ENCODE data around the gene PCDH9. TPM values are rescaled to one million over a fixed set of nuclear protein-coding genes. Genes with fewer than 3 reads are reported as not detected.

PCDH9 gene
- total RNA-seq, 1 donor from 2014 or later = 0.40 TPM

- no peak for DNase-seq (ENCODE audit: low read depth)
- H3K4me3 ChIP-seq (ENCODE audit: low read depth, low read length) = no peak overlapping the region
- TF ChIP-seq CTCF (conservative IDR thresholded peaks at IDR 0.05; ENCODE audit: low read depth, low read length) = no peak
Observed at GRCh38 chr13:66551128-66551527, 679.0 kb downstream of the PCDH9 start.

GRCh38 chr13:66547685-66548084 lies 682.5 kb downstream of the PCDH9 start:
- TF ChIP-seq CTCF (conservative IDR thresholded peaks at IDR 0.05; ENCODE audit: low read depth, low read length) = no peak
- DNase-seq (ENCODE audit: low read depth) = no peak
- H3K4me3 ChIP-seq (ENCODE audit: low read depth, low read length) = no peak overlapping the region

GRCh38 chr13:66546534-66547379 lies 683.4 kb downstream of the PCDH9 start:
- no peak for DNase-seq (ENCODE audit: low read depth)
- H3K4me3 ChIP-seq (ENCODE audit: low read depth, low read length) = no peak overlapping the region
- TF ChIP-seq CTCF (conservative IDR thresholded peaks at IDR 0.05; ENCODE audit: low read depth, low read length) = no peak

GRCh38 chr13:66543780-66544179 lies 686.4 kb downstream of the PCDH9 start:
- DNase-seq (ENCODE audit: low read depth) = no peak
- TF ChIP-seq CTCF (conservative IDR thresholded peaks at IDR 0.05; ENCODE audit: low read depth, low read length) = peak; percentile 45
- no peak overlapping the region for H3K4me3 ChIP-seq (ENCODE audit: low read depth, low read length)

GRCh38 chr13:66537417-66537816 lies 692.7 kb downstream of the PCDH9 start:
- no peak overlapping the region for H3K4me3 ChIP-seq (ENCODE audit: low read depth, low read length)
- DNase-seq (ENCODE audit: low read depth) = no peak
- TF ChIP-seq CTCF (conservative IDR thresholded peaks at IDR 0.05; ENCODE audit: low read depth, low read length) = no peak

- no peak overlapping the region for H3K4me3 ChIP-seq (ENCODE audit: low read depth, low read length)
- no peak for TF ChIP-seq CTCF (conservative IDR thresholded peaks at IDR 0.05; ENCODE audit: low read depth, low read length)
- no peak for DNase-seq (ENCODE audit: low read depth)
Observed at GRCh38 chr13:66536746-66537145, 693.4 kb downstream of the PCDH9 start.

- H3K4me3 ChIP-seq (ENCODE audit: low read depth, low read length) = no peak overlapping the region
- no peak for DNase-seq (ENCODE audit: low read depth)
- no peak for TF ChIP-seq CTCF (conservative IDR thresholded peaks at IDR 0.05; ENCODE audit: low read depth, low read length)
Observed at GRCh38 chr13:66534561-66534960, 695.6 kb downstream of the PCDH9 start.

Measured in epithelial cell of proximal tubule (primary cell).